Smooth muscle cell (in vitro differentiated cells): ENCODE data around the gene CYP20A1. TPM values are rescaled to one million over a fixed set of nuclear protein-coding genes. Genes with fewer than 3 reads are reported as not detected.
A peak's percentile ranks its signal among the peaks of the same experiment; 100 is the strongest.
"Not testable (repeated sequence)": the region's sequence is repeated elsewhere in the genome, so short reads cannot be mapped to it uniquely, and the experiment has no call there.

Experiments used
- DNase-seq: peaks from one replicate; lab custom pipeline; 2025; ENCODE audit not compliant: unreplicated experiment; lab: John Stamatoyannopoulos, UW
- H2AFZ ChIP-seq: fragments of 200-600 bp; sonication (generic); 2 replicates; pipeline ENCODE4 v1.6.0; 2016; ENCODE audit warnings: antibody characterized with exemption, low read depth, mild to moderate bottlenecking
- H3F3A ChIP-seq: fragments of 200-600 bp; sonication (generic); 2 replicates; pipeline ENCODE4 v1.6.0; 2017; ENCODE audit warnings: antibody characterized with exemption, low read depth
- H3K27ac ChIP-seq: fragments of 200-600 bp; sonication (generic); 2 replicates; pipeline ENCODE4 v1.5.1; 2016; ENCODE audit warnings: low read depth, mild to moderate bottlenecking
- H3K27me3 ChIP-seq: fragments of 200-600 bp; sonication (generic); 2 replicates; pipeline ENCODE4 v1.6.1; 2016; ENCODE audit warnings: low read depth, mild to moderate bottlenecking
- H3K36me3 ChIP-seq: fragments of 200-600 bp; sonication (generic); 2 replicates; pipeline ENCODE4 v1.5.1; 2016; ENCODE audit warnings: low read depth
- H3K4me1 ChIP-seq: fragments of 200-600 bp; sonication (generic); 2 replicates; pipeline ENCODE4 v1.5.1; 2016; ENCODE audit warnings: low read depth
- H3K4me2 ChIP-seq: fragments of 200-600 bp; sonication (generic); 2 replicates; pipeline ENCODE4 v1.6.0; 2016; ENCODE audit warnings: mild to moderate bottlenecking
- H3K4me3 ChIP-seq: fragments of 200-600 bp; sonication (generic); 2 replicates; pipeline ENCODE4 v1.5.1; 2016; ENCODE audit warnings: mild to moderate bottlenecking
- H3K79me2 ChIP-seq: fragments of 200-600 bp; sonication (generic); 2 replicates; pipeline ENCODE4 v1.6.0; 2016; ENCODE audit warnings: low read depth, mild to moderate bottlenecking
- H3K9ac ChIP-seq: fragments of 200-600 bp; sonication (generic); 2 replicates; pipeline ENCODE4 v1.6.0; 2016; ENCODE audit warnings: low read depth
- H3K9me3 ChIP-seq: fragments of 200-600 bp; sonication (generic); replicated peaks from 2 replicates; pipeline ENCODE4 v1.5.1; 2016; ENCODE audit warnings: low read depth
- H4K20me1 ChIP-seq: fragments of 200-600 bp; sonication (generic); 2 replicates; pipeline ENCODE4 v1.6.0; 2016; ENCODE audit warnings: low read depth
- CTCF ChIP-seq: fragments of 200-600 bp; sonication (generic); IDR thresholded peaks from 2 replicates; pipeline ENCODE4 v1.5.1; 2017; ENCODE audit warnings: borderline replicate concordance, mild to moderate bottlenecking, antibody characterized with exemption; ENCODE audit not compliant: insufficient read depth, poor library complexity, severe bottlenecking
- WGBS: methylation state at CpG from one replicate; pipeline ENCODE4 v1.1.7; 2016; ENCODE audit warnings: low lambda C conversion rate; 5-methylcytosine and 5-hydroxymethylcytosine counted together
- polyA plus RNA-seq: library from polyadenylated mRNA; unstranded; fragments of >200 nt; fragmentation: Nextera tagmentation; extraction: Ambion mirVana; gene quantifications from 2 replicates; pipeline ENCODE4 v1.2.1, GENCODE V29; 2016
- total RNA-seq: library from RNA; depleted of rRNA; stranded (reverse); fragments of >200 nt; gene quantifications from 2 replicates; pipeline ENCODE4 v1.2.3, GENCODE V29; 2014

The CYP20A1 gene, protein sequence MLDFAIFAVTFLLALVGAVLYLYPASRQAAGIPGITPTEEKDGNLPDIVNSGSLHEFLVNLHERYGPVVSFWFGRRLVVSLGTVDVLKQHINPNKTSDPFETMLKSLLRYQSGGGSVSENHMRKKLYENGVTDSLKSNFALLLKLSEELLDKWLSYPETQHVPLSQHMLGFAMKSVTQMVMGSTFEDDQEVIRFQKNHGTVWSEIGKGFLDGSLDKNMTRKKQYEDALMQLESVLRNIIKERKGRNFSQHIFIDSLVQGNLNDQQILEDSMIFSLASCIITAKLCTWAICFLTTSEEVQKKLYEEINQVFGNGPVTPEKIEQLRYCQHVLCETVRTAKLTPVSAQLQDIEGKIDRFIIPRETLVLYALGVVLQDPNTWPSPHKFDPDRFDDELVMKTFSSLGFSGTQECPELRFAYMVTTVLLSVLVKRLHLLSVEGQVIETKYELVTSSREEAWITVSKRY
- total RNA-seq: 14.2 and 18.1 TPM in 2 replicates
- 7.6 and 11.9 TPM in 2 replicates for polyA plus RNA-seq

GRCh38 chr2:203238704-203239526, at the start of gene CYP20A1:
Gene CYP20A1 (plus strand): TSS chr2:203239018. CDS start chr2:203239063, 45 bp downstream.
- TF ChIP-seq CTCF: no peak
- no peaks in the 10 kb centered on the region for H4K20me1 ChIP-seq
- H3K36me3 ChIP-seq: no peaks in the 10 kb centered on the region
- DNase-seq: peak; percentile 98
- peak within 1 kb of the TSS; percentile 91 for H3K4me2 ChIP-seq
- H3K4me3 ChIP-seq: peak within 1 kb of the TSS; percentile 71
- peak within 1 kb of the TSS; percentile 86 for H3K9ac ChIP-seq
- H3K27ac ChIP-seq: peak within 1 kb of the TSS; percentile 77
- H3K79me2 ChIP-seq: peaks cover 25% of the 10 kb centered on the region
- WGBS: under 1% methylated on average over 79 of the region's 80 CpGs
- peak within 1 kb of the TSS; percentile 69 for H2AFZ ChIP-seq
- H3F3A ChIP-seq: no peaks in the 10 kb centered on the region
- no peaks in the 10 kb centered on the region for H3K27me3 ChIP-seq
- H3K4me1 ChIP-seq: no peaks in the 10 kb centered on the region
- no peaks in the 10 kb centered on the region for H3K9me3 ChIP-seq

DNA sequence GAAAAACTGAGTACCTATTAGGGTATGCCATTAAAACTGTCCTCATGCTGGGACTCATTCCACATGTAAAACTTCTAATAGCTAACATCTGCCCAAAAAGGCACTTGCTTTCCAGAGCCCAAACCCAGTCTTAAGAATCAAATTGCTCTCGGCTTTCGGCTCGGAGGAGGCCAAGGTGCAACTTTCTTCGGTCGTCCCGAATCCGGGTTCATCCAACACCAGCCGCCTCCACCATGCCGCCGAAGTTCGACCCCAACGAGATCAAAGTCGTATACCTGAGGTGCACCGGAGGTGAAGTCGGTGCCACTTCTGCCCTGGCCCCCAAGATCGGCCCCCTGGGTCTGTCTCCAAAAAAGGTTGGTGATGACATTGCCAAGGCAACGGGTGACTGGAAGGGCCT, 48.3 kb upstream of the CYP20A1 start:
- not testable (repeated sequence) for H3K4me3 ChIP-seq, H3K4me1 ChIP-seq, H3K79me2 ChIP-seq, H2AFZ ChIP-seq, DNase-seq, H3K27me3 ChIP-seq, H4K20me1 ChIP-seq, H3F3A ChIP-seq, H3K9me3 ChIP-seq, H3K27ac ChIP-seq, H3K9ac ChIP-seq, H3K4me2 ChIP-seq
- WGBS: 97% methylated on average over 17 of the region's 17 CpGs
- H3K36me3 ChIP-seq: peaks cover 15% of the 10 kb centered on the region

DNA sequence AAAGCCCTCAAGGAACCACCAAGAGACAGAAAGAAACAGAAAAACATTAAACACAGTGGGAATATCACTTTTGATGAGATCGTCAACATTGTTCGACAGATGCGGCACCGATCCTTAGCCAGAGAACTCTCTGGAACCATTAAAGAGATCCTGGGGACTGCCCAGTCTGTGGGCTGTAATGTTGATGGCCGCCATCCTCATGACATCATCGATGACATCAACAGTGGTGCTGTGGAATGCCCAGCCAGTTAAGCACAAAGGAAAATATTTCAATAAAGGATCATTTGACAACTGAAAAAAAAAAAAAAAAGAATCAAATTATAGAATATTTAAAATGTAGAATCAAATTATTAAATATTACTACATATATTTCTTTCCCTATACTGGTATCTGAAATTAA, 47.8 kb upstream of the CYP20A1 start:
- H3K9me3 ChIP-seq, H4K20me1 ChIP-seq, H3K27me3 ChIP-seq, H3K4me2 ChIP-seq, H3K4me3 ChIP-seq, DNase-seq, H3K4me1 ChIP-seq, H3K9ac ChIP-seq, H3K79me2 ChIP-seq, H3F3A ChIP-seq, H2AFZ ChIP-seq, H3K27ac ChIP-seq: not testable (repeated sequence)
- 90% methylated on average over 6 of the region's 6 CpGs for WGBS
- H3K36me3 ChIP-seq: peaks cover 15% of the 10 kb centered on the region

DNA sequence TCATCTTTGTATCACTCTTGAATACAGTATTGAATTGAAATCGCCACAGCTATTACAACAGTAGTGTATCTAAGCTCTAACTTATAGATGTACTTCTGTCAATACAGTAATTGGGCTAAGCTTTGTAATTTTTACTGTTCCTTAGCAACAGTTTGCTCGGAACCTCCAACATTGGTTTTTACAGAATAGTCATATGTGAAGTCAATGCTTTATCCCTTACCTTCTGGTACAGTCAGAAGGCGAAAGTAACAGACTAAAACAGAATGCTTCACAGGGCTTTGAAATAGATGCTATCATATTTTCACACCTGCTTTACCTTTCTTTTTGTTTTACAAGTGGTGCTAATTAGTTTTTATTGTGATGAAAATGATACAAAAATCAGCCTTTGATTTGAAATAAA, 46.9 kb upstream of the CYP20A1 start:
- no peak for DNase-seq
- H3K9me3 ChIP-seq: no peaks in the 10 kb centered on the region
- no peak overlapping the region for H3K9ac ChIP-seq
- 97% methylated on average over 3 of the region's 3 CpGs for WGBS
- no peaks in the 10 kb centered on the region for H3K79me2 ChIP-seq
- no peaks in the 10 kb centered on the region for H3F3A ChIP-seq
- no peak overlapping the region for H2AFZ ChIP-seq
- no peaks in the 10 kb centered on the region for H3K27me3 ChIP-seq
- H3K36me3 ChIP-seq: peaks cover 15% of the 10 kb centered on the region
- no peaks in the 10 kb centered on the region for H4K20me1 ChIP-seq
- TF ChIP-seq CTCF: no peak
- H3K4me1 ChIP-seq: no peaks in the 10 kb centered on the region
- H3K27ac ChIP-seq: no peak overlapping the region
- H3K4me3 ChIP-seq: no peak overlapping the region
- H3K4me2 ChIP-seq: no peak overlapping the region
